ENCODE measurements around the gene MTCH2. TPM values are rescaled to one million over a fixed set of nuclear protein-coding genes. Genes with fewer than 3 reads are reported as not detected.

MTCH2 gene
- total RNA-seq, 1 donor = 88.1 TPM

DNA sequence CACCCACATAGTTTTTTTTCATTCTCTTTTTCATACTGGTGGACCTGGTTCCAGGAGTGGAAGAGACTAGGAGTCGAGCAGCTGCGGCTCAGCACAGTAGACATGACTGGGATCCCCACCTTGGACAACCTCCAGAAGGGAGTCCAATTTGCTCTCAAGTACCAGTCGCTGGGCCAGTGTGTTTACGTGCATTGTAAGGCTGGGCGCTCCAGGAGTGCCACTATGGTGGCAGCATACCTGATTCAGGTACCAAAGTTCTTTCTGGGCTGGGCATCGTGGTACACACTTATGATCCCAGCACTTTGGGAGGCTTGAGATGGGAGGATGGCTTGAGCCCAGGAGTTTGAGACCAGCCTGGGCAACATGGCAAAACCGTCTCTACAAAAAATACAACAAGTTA, 72.7 kb downstream of the MTCH2 start:
- DNase-seq (ENCODE audit: low read depth) = no peak
- H3K4me3 ChIP-seq (ENCODE audit: low read depth, low read length) = no peak overlapping the region
- TF ChIP-seq, protein P1, sequence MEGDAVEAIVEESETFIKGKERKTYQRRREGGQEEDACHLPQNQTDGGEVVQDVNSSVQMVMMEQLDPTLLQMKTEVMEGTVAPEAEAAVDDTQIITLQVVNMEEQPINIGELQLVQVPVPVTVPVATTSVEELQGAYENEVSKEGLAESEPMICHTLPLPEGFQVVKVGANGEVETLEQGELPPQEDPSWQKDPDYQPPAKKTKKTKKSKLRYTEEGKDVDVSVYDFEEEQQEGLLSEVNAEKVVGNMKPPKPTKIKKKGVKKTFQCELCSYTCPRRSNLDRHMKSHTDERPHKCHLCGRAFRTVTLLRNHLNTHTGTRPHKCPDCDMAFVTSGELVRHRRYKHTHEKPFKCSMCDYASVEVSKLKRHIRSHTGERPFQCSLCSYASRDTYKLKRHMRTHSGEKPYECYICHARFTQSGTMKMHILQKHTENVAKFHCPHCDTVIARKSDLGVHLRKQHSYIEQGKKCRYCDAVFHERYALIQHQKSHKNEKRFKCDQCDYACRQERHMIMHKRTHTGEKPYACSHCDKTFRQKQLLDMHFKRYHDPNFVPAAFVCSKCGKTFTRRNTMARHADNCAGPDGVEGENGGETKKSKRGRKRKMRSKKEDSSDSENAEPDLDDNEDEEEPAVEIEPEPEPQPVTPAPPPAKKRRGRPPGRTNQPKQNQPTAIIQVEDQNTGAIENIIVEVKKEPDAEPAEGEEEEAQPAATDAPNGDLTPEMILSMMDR (IDR thresholded peaks at IDR 0.05; ENCODE audit: insufficient read depth, low read length) = no peak

Small RNA genes within 50 kb of the gene (small RNA-seq; reads per million reads assigned to genes)
- gene RNU5E-10P = not detected

Other genes with a start within 250 kb of the MTCH2 start
- 28.5 and 47.5 TPM in 2 replicates for gene SLC39A13, start 234.0 kb downstream of the MTCH2 start, total RNA-seq (ENCODE audit: low replicate concordance)
- 52.3 and 128 TPM in 2 replicates for gene PSMC3, start 216.1 kb downstream of the MTCH2 start, total RNA-seq (ENCODE audit: low replicate concordance)
- 0.09 TPM in 1 of 2 replicates, not detected in the other for gene RAPSN, start 193.4 kb downstream of the MTCH2 start, total RNA-seq (ENCODE audit: low replicate concordance)
- gene CELF1, start 89.4 kb downstream of the MTCH2 start, total RNA-seq (ENCODE audit: low replicate concordance) = 63.2 and 103 TPM in 2 replicates
- 25.6 and 44.1 TPM in 2 replicates for gene PTPMT1, start 77.0 kb downstream of the MTCH2 start, total RNA-seq (ENCODE audit: low replicate concordance)
- 28.4 and 29.9 TPM in 2 replicates for gene KBTBD4, start 63.6 kb downstream of the MTCH2 start, total RNA-seq (ENCODE audit: low replicate concordance)
- gene NDUFS3, start 63.5 kb downstream of the MTCH2 start, total RNA-seq (ENCODE audit: low replicate concordance) = 56.5 and 157 TPM in 2 replicates
- gene FAM180B, start 55.9 kb downstream of the MTCH2 start, total RNA-seq (ENCODE audit: low replicate concordance) = not detected in 2 replicates
- not detected in 2 replicates for gene C1QTNF4, start 48.1 kb downstream of the MTCH2 start, total RNA-seq (ENCODE audit: low replicate concordance)
- 0.90 and 1.4 TPM in 2 replicates for gene AGBL2, start 72.8 kb upstream of the MTCH2 start, total RNA-seq (ENCODE audit: low replicate concordance)
- gene FNBP4, start 124.8 kb upstream of the MTCH2 start, total RNA-seq (ENCODE audit: low replicate concordance) = 80.2 and 113 TPM in 2 replicates
- 31.2 and 41.5 TPM in 2 replicates for gene NUP160, start 205.8 kb upstream of the MTCH2 start, total RNA-seq (ENCODE audit: low replicate concordance)